Astrocyte (in vitro differentiated cells and primary cell): ENCODE data around the gene BBS7.

ENCODE experiments used
- CTCF ChIP-seq: IDR thresholded peaks from 2 replicates; pipeline ENCODE4 v1.5.1; 2011; ENCODE audit warnings: low read depth, mild to moderate bottlenecking, inconsistent platforms, low read length, moderate library complexity; ENCODE audit not compliant: insufficient read depth
- EZH2 ChIP-seq: IDR thresholded peaks from 2 replicates; pipeline ENCODE4 v1.6.1; 2012; ENCODE audit warnings: mild to moderate bottlenecking, low read length, inconsistent platforms; ENCODE audit not compliant: insufficient read depth

- TF ChIP-seq EZH2 (no peak), CTCF (no peak)
Observed at GRCh38 chr4:121860121-121860520, 10.2 kb downstream of the BBS7 start.
